Measurements from ENCODE around the gene SPATS2L.

Gene SPATS2L

GRCh38 chr2:200475795-200476194 is 169.3 kb downstream of the SPATS2L start:
- DNase-seq = no peak

GRCh38 chr2:200476836-200477235 is 170.3 kb downstream of the SPATS2L start:
- DNase-seq = no peak

- peak; percentile 9 for DNase-seq
Observed at GRCh38 chr2:200477667-200478131, 171.2 kb downstream of the SPATS2L start.

GRCh38 chr2:200479692-200480265 is 173.3 kb downstream of the SPATS2L start:
- peak; percentile 87 for DNase-seq

- no peak for DNase-seq
Observed at GRCh38 chr2:200482194-200482593, 175.7 kb downstream of the SPATS2L start.

- peak; percentile 48 for DNase-seq
Observed at GRCh38 chr2:200483729-200484198, 177.3 kb downstream of the SPATS2L start.

- DNase-seq = no peak
Observed at GRCh38 chr2:200484934-200485333, 178.4 kb downstream of the SPATS2L start.

GRCh38 chr2:200486529-200486928 is 180.0 kb downstream of the SPATS2L start:
- no peak for DNase-seq

GRCh38 chr2:200488169-200488568 is 181.7 kb downstream of the SPATS2L start:
- DNase-seq = no peak

- no peak for DNase-seq
Observed at GRCh38 chr2:200490001-200490400, 183.5 kb downstream of the SPATS2L start.

- no peak for DNase-seq
Observed at GRCh38 chr2:200492656-200493055, 186.2 kb downstream of the SPATS2L start.

- no peak for DNase-seq
Observed at GRCh38 chr2:200494048-200494447, 187.6 kb downstream of the SPATS2L start.

GRCh38 chr2:200496696-200497095 is 190.2 kb downstream of the SPATS2L start:
- no peak for DNase-seq

- no peak for DNase-seq
Observed at GRCh38 chr2:200498402-200499162, 192.1 kb downstream of the SPATS2L start.

GRCh38 chr2:200502196-200502595 is 195.7 kb downstream of the SPATS2L start:
- DNase-seq = no peak

GRCh38 chr2:200506679-200507078 is 200.2 kb downstream of the SPATS2L start:
- DNase-seq = no peak

- no peak for DNase-seq
Observed at GRCh38 chr2:200507179-200507578, 200.7 kb downstream of the SPATS2L start.

GRCh38 chr2:200509235-200509611 is 202.7 kb downstream of the SPATS2L start:
- peak; percentile 28 for DNase-seq

- DNase-seq = peak; percentile 80
Observed at GRCh38 chr2:200509612-200510433, 203.3 kb downstream of the SPATS2L start, which contains the start of gene KCTD18. Gene KCTD18 (minus strand): TSS chr2:200510068. CDS start chr2:200507016, 3,052 bp downstream.

- DNase-seq = no peak
Observed at GRCh38 chr2:200515155-200515554, 208.7 kb downstream of the SPATS2L start.

- no peak for DNase-seq
Observed at GRCh38 chr2:200523158-200523557, 216.7 kb downstream of the SPATS2L start.

- no peak for DNase-seq
Observed at GRCh38 chr2:200523604-200524003, 217.1 kb downstream of the SPATS2L start.

GRCh38 chr2:200525066-200525465 is 218.6 kb downstream of the SPATS2L start:
- DNase-seq = peak; percentile 11

- DNase-seq = no peak
Observed at GRCh38 chr2:200525551-200525881, 219.0 kb downstream of the SPATS2L start.

All from HCEC 1CT (cell line).